Psoas muscle (tissue), 8 donors: ENCODE data around the gene ADAMTS16. TPM values are rescaled to one million over a fixed set of nuclear protein-coding genes. Genes with fewer than 3 reads are reported as not detected.
"Not testable (repeated sequence)": the region's sequence is repeated elsewhere in the genome, so short reads cannot be mapped to it uniquely, and the experiment has no call there.

Experiments used
- ATAC-seq, 4 donors: fragments of 200-7000 bp; cut with Tn5 transposase; one replicate each; pipeline ENCODE4 v1.9.1; 2020; ENCODE audit warnings: moderate library complexity in 3 of 4, mild to moderate bottlenecking in 2 of 4
- DNase-seq, 2 donors: peaks; one replicate each; pipeline ENCODE4 v3.0.0-alpha.2; 2020
- H3K27ac ChIP-seq: fragments of 200-600 bp; one replicate; pipeline ENCODE4 v1.8.0; 2022
- H3K27me3 ChIP-seq, 3 donors: fragments of 200-600 bp in 1 of 3; one replicate each; pipeline versions ENCODE4 v1.6.1 to v1.8.0; 2013 to 2022; ENCODE audit warnings: low read length in 2 of 3, mild to moderate bottlenecking in 2 of 3, moderate library complexity in 1 of 3; ENCODE audit not compliant: insufficient read depth in 3 of 3
- H3K36me3 ChIP-seq, 2 donors: fragments of 200-600 bp in 1 of 2; one replicate each; pipeline versions ENCODE4 v1.6.1 to v1.8.0; 2013 to 2022; ENCODE audit warnings: low read depth in 1 of 2, mild to moderate bottlenecking in 1 of 2, moderate library complexity in 1 of 2; ENCODE audit not compliant: insufficient read depth in 1 of 2
- H3K4me1 ChIP-seq: fragments of 200-600 bp; one replicate; pipeline ENCODE4 v1.8.0; 2022
- H3K4me3 ChIP-seq: fragments of 200-600 bp; one replicate; pipeline ENCODE4 v1.8.0; 2022; ENCODE audit warnings: mild to moderate bottlenecking
- H3K9me3 ChIP-seq: fragments of 200-600 bp; one replicate; pipeline ENCODE4 v1.8.0; 2022
- CTCF ChIP-seq: fragments of 200-600 bp; IDR thresholded peaks from one replicate; pipeline ENCODE4 v1.8.0; 2022; ENCODE audit warnings: antibody characterized with exemption
- WGBS, 3 donors: extraction: QIAGEN DNeasy Blood & Tissue Kit; methylation state at CpG; one replicate each; pipeline versions ENCODE4 v1.1.6 to v1.1.7; 2013; 5-methylcytosine and 5-hydroxymethylcytosine counted together
- intact Hi-C, 2 donors: fragments of 100-400 bp; cut with DNase I; formaldehyde crosslinking; loops; one replicate each; pipeline versions ENCODE4 v1.11.0 to v1.14.2; 2022
- polyA plus RNA-seq, 3 donors: library from polyadenylated mRNA; stranded (reverse); fragments of 200-250 nt; gene quantifications; one replicate each; pipeline ENCODE4 v1.2.3, GENCODE V29; 2013
- total RNA-seq, 4 donors: library from RNA; stranded (reverse); fragmentation: NEBNext Ultra II Directional in 2 of 4; extraction: Animal tissue kit (Norgen Biotek cat#: 25700) in 2 of 4; gene quantifications; one replicate each; pipeline versions ENCODE4 v1.2.1 to v1.2.4, GENCODE V29; 2021 to 2023
- donor health status: healthy with polysubstance abuse.
- donor health status: DM: no; HTN: no; CAD: no; lungs with moderate emphysema.
- donor health status: Bipolar disorder and iron deficiency.
- donor health status: healthy.
- donor health status: DM: yes; HTN: yes; CAD: no.
- donor health status: DM: no; HTN: no; CAD: no.
- donor health status: DM: no; HTN: no; CAD: no.
- donor health status: DM: yes; HTN: yes; CAD: no.

Gene ADAMTS16
- total and polyA plus RNA-seq, 7 donors = 0.01 to 0.27 (median 0.06) TPM; not detected in 1

DNA sequence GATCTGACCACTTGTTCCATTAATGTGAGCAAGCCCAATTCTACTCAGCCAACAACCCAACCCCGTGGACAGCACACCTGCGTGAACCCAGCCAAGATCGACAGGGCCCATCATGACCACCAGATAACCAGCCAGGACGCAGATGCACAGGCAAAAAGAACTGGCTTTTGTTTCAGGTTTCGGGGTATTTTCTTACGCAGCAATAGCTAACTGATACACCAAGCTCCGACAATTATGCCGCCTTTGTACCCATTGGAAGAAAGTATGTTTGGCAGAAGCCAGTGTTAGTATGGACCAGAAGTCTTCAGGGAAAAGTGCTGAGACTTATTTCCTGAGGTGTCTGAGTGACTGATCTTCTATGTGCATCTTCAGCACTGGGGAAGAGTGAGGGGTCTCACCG lies 6.0 kb upstream of the ADAMTS16 start:
- Histone ChIP-seq H3K9me3 (no peaks in the 10 kb centered on the region), H3K27me3 (peaks cover 0 to 4% (median 0%) of the 10 kb centered on the region in 3 donors), H3K4me1 (no peaks in the 10 kb centered on the region), H3K27ac (no peak overlapping the region), H3K4me3 (no peak overlapping the region), H3K36me3 (no peaks in the 10 kb centered on the region)
- WGBS, 3 donors = 89 to 96% (median 96%) methylated on average over 9 of the region's 9 CpGs
- ATAC-seq (no peak), DNase-seq (no peak)
- intact Hi-C loops = no loop called here
- no peak for TF ChIP-seq CTCF

- Histone ChIP-seq H3K27ac (no peak overlapping the region), H3K4me3 (no peak overlapping the region), H3K4me1 (peaks cover 8% of the 10 kb centered on the region), H3K27me3 (peaks cover 0 to 24% (median 10%) of the 10 kb centered on the region in 3 donors), H3K9me3 (no peaks in the 10 kb centered on the region), H3K36me3 (no peaks in the 10 kb centered on the region)
- ATAC-seq (no peak), DNase-seq (no peak)
- intact Hi-C loops = no loop called here
- 49 to 58% (median 50%) methylated on average over 8 of the region's 8 CpGs for WGBS, 3 donors
- no peak for TF ChIP-seq CTCF
Measured at GRCh38 chr5:5135957-5136676, 4.0 kb upstream of the ADAMTS16 start.

GRCh38 chr5:5137851-5138250 lies 2.3 kb upstream of the ADAMTS16 start:
- ATAC-seq, H3K9me3 ChIP-seq, H3K4me3 ChIP-seq, DNase-seq, H3K36me3 ChIP-seq, intact Hi-C loops, H3K27ac ChIP-seq: not testable (repeated sequence)
- Histone ChIP-seq H3K27me3 (peaks cover 0 to 26% (median 10%) of the 10 kb centered on the region in 3 donors), H3K4me1 (peaks cover 13% of the 10 kb centered on the region)
- 97 to 99% (median 97%) methylated on average over 12 to 24 of the region's 24 CpGs for WGBS, 3 donors

DNA sequence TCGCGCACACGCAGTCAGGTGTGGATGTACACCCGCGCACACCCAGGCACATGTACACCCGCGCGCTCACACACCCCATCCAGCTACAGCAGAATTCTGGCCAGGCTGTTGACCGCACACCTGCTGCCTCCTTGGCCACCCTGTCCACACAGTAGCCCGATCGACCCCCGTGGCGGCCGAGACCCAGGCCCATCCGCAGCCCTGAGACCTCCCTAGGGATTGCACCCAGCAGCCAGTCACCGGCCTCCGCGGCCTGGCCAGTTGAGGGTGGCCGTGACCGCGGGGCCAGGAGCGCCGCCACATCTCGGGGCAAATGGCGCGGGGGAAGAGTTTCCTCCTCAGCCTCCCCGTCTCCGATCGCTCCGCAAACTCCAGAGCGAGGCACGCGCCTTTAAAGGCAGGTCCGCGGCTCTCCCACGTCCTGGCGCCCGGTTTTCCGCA lies 774 bp upstream of the ADAMTS16 start:
- Histone ChIP-seq H3K27ac (no peak overlapping the region), H3K9me3 (no peaks in the 10 kb centered on the region), H3K4me3 (peak overlapping the region; percentile 61), H3K4me1 (peaks cover 13% of the 10 kb centered on the region), H3K27me3 (peaks cover 0 to 26% (median 10%) of the 10 kb centered on the region in 3 donors), H3K36me3 (no peaks in the 10 kb centered on the region)
- ATAC-seq = peak in 2 of 4 donors; percentile 8 to 17
- DNase-seq = no peak
- 19% methylated on average over 35 to 39 of the region's 39 CpGs for WGBS, 3 donors
- no peak for TF ChIP-seq CTCF
- intact Hi-C loops = no loop called here

- peak; percentile 22 to 64 (median 40) for ATAC-seq
- TF ChIP-seq CTCF = no peak
- DNase-seq = peak in 1 of 2 donors; percentile 52
- Histone ChIP-seq H3K27me3 (peaks cover 0 to 26% (median 10%) of the 10 kb centered on the region in 3 donors), H3K36me3 (no peaks in the 10 kb centered on the region), H3K27ac (no peak overlapping the region), H3K4me1 (peaks cover 13% of the 10 kb centered on the region), H3K4me3 (peak overlapping the region; percentile 61), H3K9me3 (no peaks in the 10 kb centered on the region)
- intact Hi-C loops = loop anchor here (2.0 to 5.0 kb wide), 5 partner anchors 202 to 277 kb away; no protein-coding TSS in a partner anchor
- 1 to 2% (median 2%) methylated on average over 55 to 57 of the region's 57 CpGs for WGBS, 3 donors
Measured at GRCh38 chr5:5140479-5141338, 579 bp downstream of the ADAMTS16 start.
